Keratinocyte (primary cell): ENCODE measurements around the gene MAN2B1. TPM values are rescaled to one million over a fixed set of nuclear protein-coding genes. Genes with fewer than 3 reads are reported as not detected.

ENCODE experiments used
- DNase-seq: peaks from one replicate; pipeline ENCODE4 v3.0.0-alpha.2; 2011; ENCODE audit warnings: low read depth, missing footprints, low spot score
- FAIRE-seq: peaks from 2 replicates; lab custom pipeline; 2011; peaks lifted over from hg19 to GRCh38; lab: Jason Lieb, UNC
- H2AFZ ChIP-seq: 2 replicates; pipeline ENCODE4 v1.6.0; 2012; ENCODE audit warnings: low read length, control low read depth, inconsistent platforms; ENCODE audit not compliant: control insufficient read depth
- H3K27ac ChIP-seq: 2 replicates; pipeline ENCODE4 v1.5.1; 2011; ENCODE audit warnings: low read length; ENCODE audit not compliant: control insufficient read depth, insufficient read depth
- H3K27me3 ChIP-seq: 3 replicates; pipeline ENCODE4 v1.6.0; 2011; ENCODE audit warnings: low read length; ENCODE audit not compliant: control insufficient read depth, insufficient read depth; ENCODE audit errors: extremely low read depth
- H3K36me3 ChIP-seq, 2 experiments: 2 replicates in 1 of 2; 3 replicates in 1 of 2; pipeline ENCODE4 v1.5.1; 2011; ENCODE audit warnings: low read length in 2 of 2, mild to moderate bottlenecking in 1 of 2; ENCODE audit not compliant: control insufficient read depth in 2 of 2, insufficient read depth in 2 of 2; ENCODE audit errors: extremely low read depth in 1 of 2
- H3K4me1 ChIP-seq: 3 replicates; pipeline ENCODE4 v1.5.1; 2011; ENCODE audit warnings: low read length; ENCODE audit not compliant: control insufficient read depth, insufficient read depth; ENCODE audit errors: extremely low read depth
- H3K4me2 ChIP-seq: 3 replicates; pipeline ENCODE4 v1.6.0; 2011; ENCODE audit warnings: low read depth, low read length; ENCODE audit not compliant: control insufficient read depth, insufficient read depth; ENCODE audit errors: extremely low read depth
- H3K4me3 ChIP-seq, 3 experiments: fragments of 200-600 bp in 1 of 3; sonication (generic) in 1 of 3; 2 replicates in 2 of 3; 3 replicates in 1 of 3; pipeline ENCODE4 v1.5.1; 2011 to 2016; ENCODE audit warnings: low read length in 3 of 3, mild to moderate bottlenecking in 3 of 3, control low read depth in 2 of 3, inconsistent platforms in 1 of 3, low read depth in 1 of 3, mixed read lengths in 1 of 3, mixed run types in 1 of 3, moderate library complexity in 1 of 3; ENCODE audit not compliant: control insufficient read depth in 2 of 3, insufficient read depth in 2 of 3; ENCODE audit errors: extremely low read depth in 1 of 3
- H3K79me2 ChIP-seq: 2 replicates; pipeline ENCODE4 v1.6.0; 2012; ENCODE audit warnings: low read length; ENCODE audit not compliant: control insufficient read depth, insufficient read depth
- H3K9ac ChIP-seq: 3 replicates; pipeline ENCODE4 v1.6.0; 2011; ENCODE audit warnings: low read length; ENCODE audit not compliant: control insufficient read depth, insufficient read depth; ENCODE audit errors: extremely low read depth
- H3K9me1 ChIP-seq: 3 replicates; pipeline ENCODE4 v1.6.0; 2011; ENCODE audit warnings: low read length; ENCODE audit not compliant: control insufficient read depth, insufficient read depth; ENCODE audit errors: extremely low read depth
- H3K9me3 ChIP-seq: 2 replicates; pipeline ENCODE4 v1.5.1; 2012; ENCODE audit warnings: low read depth, low read length; ENCODE audit not compliant: control insufficient read depth
- H4K20me1 ChIP-seq: 3 replicates; pipeline ENCODE4 v1.6.0; 2011; ENCODE audit warnings: low read length; ENCODE audit not compliant: control insufficient read depth, insufficient read depth; ENCODE audit errors: extremely low read depth
- EZH2 ChIP-seq: IDR thresholded peaks from one replicate; pipeline ENCODE4 v1.6.1; 2012; ENCODE audit warnings: inconsistent platforms, mild to moderate bottlenecking, low read length, moderate library complexity
- dilution Hi-C: fragments of 300-500 bp; cut with MboI; formaldehyde crosslinking; loops from one replicate; pipeline ENCODE4 v1.7.0; 2020; ENCODE audit warnings: low sequenced_read_pairs; ENCODE audit not compliant: extremely low pct_ligation_motif_present
- polyA plus RNA-seq, 5 experiments: library from polyadenylated mRNA; depleted of rRNA in 3 of 5; stranded (reverse) in 3 of 5; stranded (forward) in 1 of 5; unstranded in 1 of 5; fragments of >200 nt; gene quantifications; 1 replicate in 1 of 5; 2 replicates in 3 of 5; 3 replicates in 1 of 5; pipeline versions ENCODE4 v1.2.1 to v1.2.3, GENCODE V29; 2011 to 2012; ENCODE audit warnings: missing spikeins in 2 of 5, low read depth in 1 of 5, low replicate concordance in 1 of 5
- TF ChIP-seq, protein P1 (sequence below), 3 experiments: IDR thresholded peaks in 1 of 3; conservative IDR thresholded peaks in 1 of 3; optimal IDR thresholded peaks in 1 of 3; 2 replicates in 2 of 3; 3 replicates in 1 of 3; pipeline versions ENCODE3 to v1.5.1; 2011; ENCODE audit warnings: low read length in 3 of 3, mild to moderate bottlenecking in 3 of 3, moderate library complexity in 2 of 3, control low read depth in 1 of 3, inconsistent platforms in 1 of 3; ENCODE audit not compliant: insufficient read depth in 2 of 3; ENCODE audit errors: extremely low read depth in 1 of 3

Gene MAN2B1
- polyA plus RNA-seq, 1 donor (not counting 4 experiments of a cell fraction or from before 2014, with no cell fraction given), result 17.0 TPM

DNA sequence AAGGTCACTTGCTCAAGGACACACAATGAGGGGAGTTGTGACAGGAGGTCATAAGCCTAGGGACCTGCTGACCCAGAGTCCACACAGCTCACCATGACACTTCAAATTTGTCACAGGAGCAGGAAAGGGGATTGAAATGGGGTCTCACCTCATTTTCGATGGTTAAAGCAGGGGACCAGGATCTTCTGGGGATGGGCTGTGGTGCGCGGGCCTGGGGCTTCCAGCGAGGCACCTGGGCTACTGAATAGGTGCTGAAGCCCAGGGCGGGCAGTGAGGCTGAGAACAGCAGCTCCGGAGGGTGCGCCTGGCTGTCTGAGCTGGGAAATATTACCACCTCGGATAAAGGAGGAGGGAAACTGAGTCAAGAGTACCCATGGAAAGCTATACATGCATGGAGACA, 11.0 kb downstream of the MAN2B1 start:
- FAIRE-seq, result no peak

DNA sequence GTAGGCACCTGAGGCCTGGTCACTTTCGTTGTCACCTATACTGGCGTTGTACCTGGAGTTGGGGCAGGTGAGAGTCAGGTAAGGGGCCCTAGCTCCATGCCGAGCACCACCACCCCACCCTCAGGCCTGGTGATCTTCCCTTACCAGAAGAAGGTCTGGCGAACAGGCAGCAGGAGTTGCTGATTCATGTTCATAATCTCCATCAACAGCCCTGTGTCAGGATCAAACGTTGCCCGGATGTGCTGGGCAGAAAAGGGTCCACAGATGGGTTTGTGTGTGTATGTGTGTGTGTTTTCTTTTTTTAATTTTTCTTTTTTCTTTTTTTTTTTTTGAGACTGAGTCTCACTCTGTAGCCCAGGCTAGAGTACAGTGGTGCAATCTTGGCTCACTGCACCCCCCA, 14.3 kb downstream of the MAN2B1 start:
- no peaks in the 10 kb centered on the region for H3K9me1 ChIP-seq
- H3K9ac ChIP-seq, result no peak overlapping the region
- no peaks in the 10 kb centered on the region for H3K4me1 ChIP-seq
- DNase-seq, result no peak
- TF ChIP-seq EZH2, result no peak
- TF ChIP-seq, protein P1, sequence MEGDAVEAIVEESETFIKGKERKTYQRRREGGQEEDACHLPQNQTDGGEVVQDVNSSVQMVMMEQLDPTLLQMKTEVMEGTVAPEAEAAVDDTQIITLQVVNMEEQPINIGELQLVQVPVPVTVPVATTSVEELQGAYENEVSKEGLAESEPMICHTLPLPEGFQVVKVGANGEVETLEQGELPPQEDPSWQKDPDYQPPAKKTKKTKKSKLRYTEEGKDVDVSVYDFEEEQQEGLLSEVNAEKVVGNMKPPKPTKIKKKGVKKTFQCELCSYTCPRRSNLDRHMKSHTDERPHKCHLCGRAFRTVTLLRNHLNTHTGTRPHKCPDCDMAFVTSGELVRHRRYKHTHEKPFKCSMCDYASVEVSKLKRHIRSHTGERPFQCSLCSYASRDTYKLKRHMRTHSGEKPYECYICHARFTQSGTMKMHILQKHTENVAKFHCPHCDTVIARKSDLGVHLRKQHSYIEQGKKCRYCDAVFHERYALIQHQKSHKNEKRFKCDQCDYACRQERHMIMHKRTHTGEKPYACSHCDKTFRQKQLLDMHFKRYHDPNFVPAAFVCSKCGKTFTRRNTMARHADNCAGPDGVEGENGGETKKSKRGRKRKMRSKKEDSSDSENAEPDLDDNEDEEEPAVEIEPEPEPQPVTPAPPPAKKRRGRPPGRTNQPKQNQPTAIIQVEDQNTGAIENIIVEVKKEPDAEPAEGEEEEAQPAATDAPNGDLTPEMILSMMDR (optimal IDR thresholded peaks at IDR 0.05 in 1 of 3, IDR thresholded peaks at IDR 0.05 in 1 of 3, conservative IDR thresholded peaks at IDR 0.05 in 1 of 3; ENCODE audit: extremely low read depth in 1 of 3, insufficient read depth in 2 of 3, low read length in 3 of 3), result no peak
- H2AFZ ChIP-seq, result no peak overlapping the region
- no peaks in the 10 kb centered on the region for H4K20me1 ChIP-seq
- peaks cover 10 to 14% of the 10 kb centered on the region in 2 experiments for H3K36me3 ChIP-seq
- no peaks in the 10 kb centered on the region for H3K9me3 ChIP-seq
- dilution Hi-C loops, result no loop called here
- H3K4me3 ChIP-seq, result no peak overlapping the region
- no peaks in the 10 kb centered on the region for H3K79me2 ChIP-seq
- FAIRE-seq, result no peak
- H3K27me3 ChIP-seq, result no peaks in the 10 kb centered on the region
- H3K27ac ChIP-seq, result no peak overlapping the region
- H3K4me2 ChIP-seq, result no peak overlapping the region

More for the DNA sequence above, 11.0 kb downstream of the MAN2B1 start:
- Histone ChIP-seq H2AFZ (no peak overlapping the region), H3K4me2 (no peak overlapping the region), H3K4me1 (no peaks in the 10 kb centered on the region), H3K27me3 (no peaks in the 10 kb centered on the region), H4K20me1 (no peaks in the 10 kb centered on the region), H3K9ac (no peak overlapping the region), H3K9me1 (no peaks in the 10 kb centered on the region), H3K36me3 (peaks cover 10 to 19% of the 10 kb centered on the region in 2 experiments), H3K4me3 (no peak overlapping the region), H3K27ac (no peak overlapping the region), H3K9me3 (no peaks in the 10 kb centered on the region), H3K79me2 (no peaks in the 10 kb centered on the region)
- TF ChIP-seq EZH2, result no peak
- TF ChIP-seq, protein P1 (optimal IDR thresholded peaks at IDR 0.05 in 1 of 3, IDR thresholded peaks at IDR 0.05 in 1 of 3, conservative IDR thresholded peaks at IDR 0.05 in 1 of 3; ENCODE audit: extremely low read depth in 1 of 3, insufficient read depth in 2 of 3, low read length in 3 of 3), result no peak
- DNase-seq, result no peak
- dilution Hi-C loops, result no loop called here
